Adipocyte (in vitro differentiated cells): ENCODE data around the gene DVL3.
"Not testable (repeated sequence)": the region's sequence is repeated elsewhere in the genome, so short reads cannot be mapped to it uniquely, and the experiment has no call there.

Source experiments
- DNase-seq: peaks from one replicate; pipeline ENCODE4 v3.0.0-alpha.2; 2015; ENCODE audit warnings: low read depth
- H3K27me3 ChIP-seq: replicated peaks from 2 replicates; pipeline ENCODE4 v1.7.0; 2013; ENCODE audit warnings: mild to moderate bottlenecking, low read length, moderate library complexity; ENCODE audit not compliant: control insufficient read depth, insufficient read depth
- H3K36me3 ChIP-seq: 2 replicates; pipeline ENCODE4 v1.7.0; 2013; ENCODE audit warnings: low read length, mild to moderate bottlenecking, moderate library complexity; ENCODE audit not compliant: control insufficient read depth, insufficient read depth, severe bottlenecking
- H3K4me1 ChIP-seq: 2 replicates; pipeline ENCODE4 v1.7.0; 2013; ENCODE audit warnings: mild to moderate bottlenecking, low read length, moderate library complexity; ENCODE audit not compliant: control insufficient read depth, insufficient read depth
- H3K4me3 ChIP-seq: 2 replicates; pipeline ENCODE4 v1.7.0; 2013; ENCODE audit warnings: mild to moderate bottlenecking, low read length, moderate library complexity
- H3K9ac ChIP-seq: 2 replicates; pipeline ENCODE4 v1.7.0; 2013; ENCODE audit warnings: mild to moderate bottlenecking, low read length, moderate library complexity
- H3K9me3 ChIP-seq: 2 replicates; pipeline ENCODE4 v1.7.0; 2013; ENCODE audit warnings: mild to moderate bottlenecking, low read length, moderate library complexity; ENCODE audit not compliant: control insufficient read depth

DVL3 gene

GRCh38 chr3:184156522-184156955, 1.4 kb downstream of the DVL3 start:
- peak; percentile 74 for DNase-seq

GRCh38 chr3:184157206-184157605, 2.0 kb downstream of the DVL3 start:
- Histone ChIP-seq H3K9me3 (no peaks in the 10 kb centered on the region), H3K9ac (peak overlapping the region; percentile 97), H3K27me3 (no peaks in the 10 kb centered on the region), H3K36me3 (no peaks in the 10 kb centered on the region), H3K4me1 (peaks cover 52% of the 10 kb centered on the region), H3K4me3 (peak overlapping the region; percentile 100)
- DNase-seq = peak; percentile 22

More at GRCh38 chr3:184156522-184156955, 1.4 kb downstream of the DVL3 start:
- H3K27me3 ChIP-seq = no peaks in the 10 kb centered on the region
- no peaks in the 10 kb centered on the region for H3K36me3 ChIP-seq
- peak overlapping the region; percentile 97 for H3K9ac ChIP-seq
- no peaks in the 10 kb centered on the region for H3K9me3 ChIP-seq
- peaks cover 46% of the 10 kb centered on the region for H3K4me1 ChIP-seq
- H3K4me3 ChIP-seq = peak overlapping the region; percentile 100

- DNase-seq = no peak
- peaks cover 5% of the 10 kb centered on the region for H3K36me3 ChIP-seq
- peaks cover 51% of the 10 kb centered on the region for H3K4me1 ChIP-seq
- no peaks in the 10 kb centered on the region for H3K9me3 ChIP-seq
- H3K4me3 ChIP-seq = peak overlapping the region; percentile 100
- H3K27me3 ChIP-seq = no peaks in the 10 kb centered on the region
- peak overlapping the region; percentile 97 for H3K9ac ChIP-seq
These were observed 3.2 kb downstream of the DVL3 start for GRCh38 chr3:184158404-184158803.

GRCh38 chr3:184160456-184160855, 5.3 kb downstream of the DVL3 start:
- Histone ChIP-seq H3K4me3 (peak overlapping the region; percentile 59), H3K36me3 (peaks cover 25% of the 10 kb centered on the region), H3K4me1 (peaks cover 44% of the 10 kb centered on the region), H3K9me3 (no peaks in the 10 kb centered on the region), H3K27me3 (no peaks in the 10 kb centered on the region), H3K9ac (peak overlapping the region; percentile 81)
- DNase-seq = no peak

- DNase-seq = peak; percentile 39
- Histone ChIP-seq H3K4me1 (peaks cover 35% of the 10 kb centered on the region), H3K36me3 (peaks cover 46% of the 10 kb centered on the region)
- not testable (repeated sequence) for H3K9ac ChIP-seq, H3K9me3 ChIP-seq, H3K27me3 ChIP-seq, H3K4me3 ChIP-seq
These were observed 7.4 kb downstream of the DVL3 start for GRCh38 chr3:184162571-184163070.

- no peak for DNase-seq
- peaks cover 51% of the 10 kb centered on the region for H3K36me3 ChIP-seq
- peaks cover 45% of the 10 kb centered on the region for H3K4me1 ChIP-seq
- no peaks in the 10 kb centered on the region for H3K27me3 ChIP-seq
- H3K4me3 ChIP-seq = no peak overlapping the region
- no peak overlapping the region for H3K9ac ChIP-seq
- no peaks in the 10 kb centered on the region for H3K9me3 ChIP-seq
These were observed 9.6 kb downstream of the DVL3 start for GRCh38 chr3:184164648-184165330.

- H3K4me1 ChIP-seq = peaks cover 39% of the 10 kb centered on the region
- no peak for DNase-seq
- no peak overlapping the region for H3K9ac ChIP-seq
- H3K27me3 ChIP-seq = no peaks in the 10 kb centered on the region
- H3K9me3 ChIP-seq = no peaks in the 10 kb centered on the region
- no peak overlapping the region for H3K4me3 ChIP-seq
- peaks cover 52% of the 10 kb centered on the region for H3K36me3 ChIP-seq
These were observed 10.4 kb downstream of the DVL3 start for GRCh38 chr3:184165543-184165942.

GRCh38 chr3:184166671-184167070, 11.5 kb downstream of the DVL3 start:
- peaks cover 39% of the 10 kb centered on the region for H3K4me1 ChIP-seq
- H3K27me3 ChIP-seq = no peaks in the 10 kb centered on the region
- no peak overlapping the region for H3K9ac ChIP-seq
- no peak for DNase-seq
- no peak overlapping the region for H3K4me3 ChIP-seq
- no peaks in the 10 kb centered on the region for H3K9me3 ChIP-seq
- H3K36me3 ChIP-seq = peaks cover 60% of the 10 kb centered on the region

GRCh38 chr3:184167786-184168185, 12.6 kb downstream of the DVL3 start:
- H3K9me3 ChIP-seq = no peaks in the 10 kb centered on the region
- no peaks in the 10 kb centered on the region for H3K27me3 ChIP-seq
- no peak overlapping the region for H3K4me3 ChIP-seq
- peak overlapping the region; percentile 63 for H3K9ac ChIP-seq
- peaks cover 60% of the 10 kb centered on the region for H3K36me3 ChIP-seq
- no peak for DNase-seq
- H3K4me1 ChIP-seq = peaks cover 42% of the 10 kb centered on the region

- Histone ChIP-seq H3K9me3 (no peaks in the 10 kb centered on the region), H3K4me3 (peak overlapping the region; percentile 11), H3K4me1 (peaks cover 49% of the 10 kb centered on the region), H3K9ac (peak overlapping the region; percentile 63), H3K27me3 (no peaks in the 10 kb centered on the region), H3K36me3 (peaks cover 54% of the 10 kb centered on the region)
- peak; percentile 79 for DNase-seq
These were observed 13.4 kb downstream of the DVL3 start for GRCh38 chr3:184168363-184169120.
